HG02610 (cell line): Measurements from ENCODE around the gene PSTPIP2.
"Not testable (repeated sequence)": the region's sequence is repeated elsewhere in the genome, so short reads cannot be mapped to it uniquely, and the experiment has no call there.

Experiments used
- ATAC-seq: cut with Tn5 transposase; IDR thresholded peaks from one replicate; pipeline ENCODE4 v1.9.1; 2021; ENCODE audit warnings: mild to moderate bottlenecking, moderate library complexity; ENCODE audit not compliant: unreplicated experiment

Gene PSTPIP2

GRCh38 chr18:45993438-45993837, 78.6 kb downstream of the PSTPIP2 start:
- ATAC-seq = no peak

- not testable (repeated sequence) for ATAC-seq
Measured at GRCh38 chr18:45992527-45992926, 79.5 kb downstream of the PSTPIP2 start.

GRCh38 chr18:45991788-45992187, 80.3 kb downstream of the PSTPIP2 start:
- no peak for ATAC-seq

- ATAC-seq = no peak
Measured at GRCh38 chr18:45984546-45985235, 87.4 kb downstream of the PSTPIP2 start.

GRCh38 chr18:45981821-45982220, 90.2 kb downstream of the PSTPIP2 start:
- no peak for ATAC-seq

- ATAC-seq = no peak
Measured at GRCh38 chr18:45980229-45980628, 91.8 kb downstream of the PSTPIP2 start.

DNA sequence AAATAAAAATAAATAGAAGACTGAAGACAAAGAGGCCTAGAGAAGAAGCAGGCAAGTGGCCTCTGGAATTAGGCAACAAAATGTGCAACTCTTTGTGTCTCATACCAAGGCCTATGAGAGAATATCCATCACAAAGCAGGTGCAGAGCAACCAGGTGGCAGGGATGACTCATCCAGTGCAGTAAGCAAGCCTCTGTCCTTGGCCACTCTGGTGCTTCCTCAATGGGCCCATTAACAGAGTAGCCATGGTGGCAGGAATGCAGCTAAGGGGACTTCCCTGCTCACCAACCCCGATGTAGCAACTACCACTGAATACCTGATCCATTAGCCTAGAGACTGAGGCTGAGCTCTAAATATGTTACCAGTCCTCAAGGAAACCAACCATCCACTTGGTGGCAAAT, 94.0 kb downstream of the PSTPIP2 start:
- ATAC-seq = no peak

GRCh38 chr18:45976974-45977373, 95.1 kb downstream of the PSTPIP2 start:
- no peak for ATAC-seq

DNA sequence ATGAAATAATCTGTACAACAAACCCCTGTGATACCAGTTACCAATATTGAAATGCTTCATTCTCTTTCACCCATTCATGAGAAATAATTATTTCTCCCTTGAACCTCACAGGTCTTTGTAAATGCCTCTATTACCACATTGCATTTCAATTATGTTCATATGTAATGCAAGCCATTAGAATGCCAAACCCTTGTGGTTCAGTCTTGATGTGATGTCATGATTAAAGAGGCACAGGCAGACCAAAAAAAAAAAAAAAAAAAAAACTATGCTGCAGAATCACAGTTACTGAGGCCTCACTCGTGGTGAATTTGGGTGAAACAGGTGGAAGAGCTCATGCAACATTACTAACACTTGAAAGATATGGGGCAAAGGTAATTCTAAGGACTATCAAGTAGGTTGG, 95.5 kb downstream of the PSTPIP2 start:
- ATAC-seq = no peak

DNA sequence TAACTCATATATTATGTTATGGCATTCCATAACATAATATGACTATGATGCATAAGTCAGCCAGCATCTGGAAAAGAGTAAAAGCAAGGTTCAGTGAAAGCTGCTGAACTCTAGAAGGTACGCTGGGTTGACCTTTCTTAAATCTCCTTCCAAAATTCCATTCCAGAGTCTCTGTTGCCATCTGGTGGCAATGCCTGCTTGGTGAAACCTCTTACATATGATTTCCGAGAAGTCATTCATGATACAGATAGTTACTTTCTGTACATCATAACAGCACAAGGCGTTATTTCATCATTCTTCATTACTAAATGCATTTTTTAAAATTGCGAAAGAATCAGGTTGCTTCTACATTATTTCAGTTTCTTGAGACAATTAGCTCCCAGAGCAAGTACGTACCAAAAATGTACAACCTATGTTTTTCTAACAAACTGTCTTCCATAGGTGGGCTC, 97.9 kb downstream of the PSTPIP2 start:
- no peak for ATAC-seq

DNA sequence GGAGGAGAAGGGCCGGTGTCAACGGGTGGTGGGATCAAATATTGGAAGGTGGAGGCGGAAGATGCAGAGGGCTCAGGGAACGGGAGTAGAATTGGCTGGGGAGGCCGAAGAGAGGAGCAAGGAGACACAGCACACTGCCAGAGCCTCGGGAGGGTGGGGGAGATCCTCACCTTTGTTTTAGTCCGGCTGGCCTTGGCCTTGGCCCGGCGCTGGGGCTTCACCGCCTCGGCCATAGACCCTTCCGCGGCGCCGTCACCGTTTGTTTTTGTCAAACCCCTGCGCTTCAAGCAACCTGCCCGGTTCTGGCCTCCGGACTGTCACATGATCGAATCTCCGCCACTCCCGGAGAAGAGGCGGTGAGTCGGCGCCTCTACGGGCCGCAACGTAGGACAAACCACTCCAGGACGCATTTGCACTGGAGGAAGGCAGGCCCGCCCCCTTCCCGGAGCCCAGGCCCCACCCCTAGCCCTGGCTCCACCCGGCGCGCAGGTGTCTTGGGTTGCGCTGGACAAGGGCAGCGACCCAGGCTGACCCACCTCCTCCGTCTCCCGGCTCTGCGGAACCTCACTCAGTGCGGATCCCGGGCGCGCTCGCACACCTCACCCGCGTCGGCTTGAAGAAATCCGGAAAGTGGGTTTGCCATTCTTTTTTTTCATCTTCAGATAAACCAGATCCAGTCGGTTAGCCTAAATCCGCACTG, 104.9 kb downstream of the PSTPIP2 start, which contains the start of gene EPG5:
EPG5 (minus strand) TSS at position 323 of the 700 bp plus-strand sequence; CDS start at position 233, 90 bp downstream.
- peak; percentile 94 for ATAC-seq

DNA sequence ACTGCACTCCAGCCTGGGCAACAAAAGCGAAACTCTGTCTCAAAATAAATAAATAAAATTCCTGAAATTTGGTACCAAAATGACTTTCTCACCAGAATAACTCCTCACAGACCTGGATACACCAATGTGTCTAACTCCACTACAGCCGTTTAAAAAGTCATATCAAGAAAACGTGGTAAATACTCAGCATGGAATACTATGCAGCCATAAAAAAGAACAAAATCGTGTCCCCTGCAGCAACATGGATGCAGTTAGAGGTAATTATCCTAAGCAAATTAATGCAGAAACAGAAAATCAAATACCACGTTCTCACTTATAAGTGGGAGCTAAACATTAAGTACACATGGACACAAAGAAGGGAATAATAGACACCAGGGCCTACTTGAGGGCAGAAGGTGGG, 107.1 kb downstream of the PSTPIP2 start:
- not testable (repeated sequence) for ATAC-seq

DNA sequence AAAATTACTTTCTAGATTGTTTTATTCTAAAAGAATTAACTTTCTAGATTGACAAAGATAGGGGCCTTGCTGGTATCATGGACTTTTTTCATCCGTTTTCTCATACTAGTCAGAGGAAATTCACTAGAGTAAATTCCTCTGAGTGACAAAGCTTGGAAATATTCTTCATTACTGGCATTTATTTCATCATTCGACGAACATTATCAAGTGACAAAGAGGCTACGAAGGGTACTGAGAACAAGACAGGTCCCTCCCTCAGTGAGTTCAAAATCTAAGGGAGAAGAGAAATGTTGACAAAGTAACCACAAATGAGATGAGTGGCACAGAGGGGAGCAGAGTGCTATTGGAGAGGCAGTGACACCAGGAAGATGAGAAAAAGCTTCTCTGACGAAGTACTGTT, 109.2 kb downstream of the PSTPIP2 start:
- ATAC-seq = no peak

DNA sequence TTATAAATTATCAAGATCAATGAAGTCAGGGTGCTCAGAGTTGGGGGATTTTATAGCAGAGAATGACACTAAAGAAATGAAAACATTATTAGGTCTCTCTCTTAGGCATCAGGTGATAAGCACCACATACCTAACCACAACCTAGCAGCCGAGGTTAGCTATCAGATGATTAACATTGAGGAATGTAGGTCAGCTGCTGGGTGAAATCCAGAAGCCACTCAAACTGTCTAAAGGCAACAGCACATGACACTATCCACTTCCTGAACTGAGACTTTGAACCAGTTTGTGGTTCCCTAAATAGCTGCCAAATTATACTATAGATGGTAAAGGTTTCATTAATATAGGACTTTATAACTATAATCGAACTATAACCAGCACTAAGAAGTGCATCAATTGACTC, 109.6 kb downstream of the PSTPIP2 start:
- no peak for ATAC-seq

- ATAC-seq = not testable (repeated sequence)
Measured at GRCh38 chr18:45959484-45959883, 112.6 kb downstream of the PSTPIP2 start.

GRCh38 chr18:45958730-45959129, 113.3 kb downstream of the PSTPIP2 start:
- ATAC-seq = no peak

DNA sequence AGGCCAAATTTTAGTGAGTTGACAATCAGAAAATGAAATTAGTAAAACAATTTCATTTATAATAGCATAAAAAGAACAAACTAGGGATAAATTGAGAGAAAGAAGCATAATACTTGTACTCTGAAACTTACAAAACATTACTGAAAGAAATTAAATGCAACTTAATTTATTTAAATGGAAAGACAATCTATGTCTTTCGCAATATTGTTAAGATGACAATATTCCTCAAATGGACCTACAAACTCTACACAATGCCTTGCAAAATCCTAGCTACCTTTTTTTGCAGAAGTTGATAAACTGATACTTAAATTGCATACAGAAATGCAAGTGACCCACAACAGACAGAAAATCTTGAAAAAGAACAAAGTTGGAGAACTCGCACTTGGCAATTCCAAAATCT, 114.0 kb downstream of the PSTPIP2 start:
- no peak for ATAC-seq

GRCh38 chr18:45957100-45957499, 115.0 kb downstream of the PSTPIP2 start:
- no peak for ATAC-seq

GRCh38 chr18:45954070-45954934, 117.8 kb downstream of the PSTPIP2 start:
- no peak for ATAC-seq

DNA sequence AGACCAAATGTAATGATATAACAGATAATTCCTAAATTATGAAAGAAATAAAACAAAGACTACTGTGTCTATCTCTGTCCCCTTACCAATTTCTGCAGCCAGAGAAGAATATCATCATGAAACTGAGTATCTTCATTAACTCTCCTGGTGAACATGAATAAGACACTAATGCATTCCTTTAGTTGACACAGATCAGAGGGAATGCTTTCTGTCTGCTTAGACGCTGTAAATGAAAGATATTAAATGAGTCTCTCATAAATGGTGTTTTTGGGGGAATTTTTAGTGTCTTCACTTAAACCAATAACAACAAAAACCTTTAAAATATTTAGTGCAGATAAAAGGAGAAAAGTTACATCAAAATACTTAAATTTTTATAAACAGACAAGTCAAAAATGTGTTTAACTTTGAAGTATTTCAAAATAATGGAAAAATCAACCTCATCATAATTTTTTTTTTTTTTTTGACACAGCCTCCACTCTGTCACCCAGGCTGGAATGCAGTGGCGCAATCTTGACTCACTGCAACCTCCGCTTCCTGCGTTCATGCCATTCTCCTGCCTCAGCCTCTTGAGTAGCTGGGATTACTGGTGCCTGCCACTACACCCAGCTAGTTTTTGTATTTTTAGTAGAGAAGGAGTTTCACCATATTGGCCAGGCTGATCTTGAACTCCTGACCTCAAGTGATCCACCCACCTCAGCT, 120.9 kb downstream of the PSTPIP2 start:
- ATAC-seq = no peak

GRCh38 chr18:45945669-45946068, 126.4 kb downstream of the PSTPIP2 start:
- ATAC-seq = no peak
